ENCODE data around the gene PACSIN1.

PACSIN1 gene

DNA sequence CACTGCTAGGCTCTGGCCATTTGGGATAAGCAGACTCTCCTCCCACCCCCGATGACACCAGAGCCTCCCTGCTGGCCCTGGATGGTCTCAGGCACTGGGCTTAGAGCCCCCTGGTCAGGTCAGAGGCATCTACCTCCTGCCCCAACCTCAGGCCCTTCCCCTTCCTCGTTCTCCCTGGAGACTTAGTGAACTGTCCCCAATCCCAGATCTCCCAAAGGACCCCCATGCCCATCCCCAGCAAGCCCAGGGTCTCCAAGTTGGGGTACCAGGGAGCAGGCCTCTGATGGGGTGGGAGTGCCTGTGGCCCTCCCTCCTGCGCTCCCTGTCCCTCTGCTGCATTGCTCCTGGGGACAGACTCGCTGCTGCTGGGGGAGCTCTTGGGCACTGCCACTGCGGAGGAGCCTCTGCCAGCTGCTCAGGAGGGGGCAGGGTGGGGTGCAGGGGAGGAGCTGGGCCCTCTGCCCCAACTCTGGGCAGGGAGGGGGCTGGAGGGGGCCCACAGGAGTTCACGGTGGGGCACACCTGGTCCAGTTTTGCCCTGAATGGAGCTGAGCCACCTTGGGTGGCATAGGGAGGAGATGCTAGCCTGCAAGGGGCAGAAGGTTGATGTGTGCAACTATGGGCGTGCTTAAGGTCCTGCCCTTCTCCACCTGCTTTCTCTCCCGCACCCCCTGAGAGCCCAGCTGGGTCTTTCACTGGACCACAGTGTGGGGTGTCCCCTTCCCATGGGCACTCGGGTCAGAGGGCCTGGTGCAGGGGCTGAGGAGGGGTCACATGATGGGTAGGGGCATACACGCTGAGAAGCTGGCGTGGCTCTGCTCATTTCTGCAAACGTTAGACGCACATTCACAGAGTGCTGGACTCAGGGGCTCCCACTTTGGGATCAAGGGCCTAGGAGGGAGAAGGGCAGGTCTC lies 49.9 kb downstream of the PACSIN1 start:
- no peak for DNase-seq (ENCODE audit: low spot score)

DNA sequence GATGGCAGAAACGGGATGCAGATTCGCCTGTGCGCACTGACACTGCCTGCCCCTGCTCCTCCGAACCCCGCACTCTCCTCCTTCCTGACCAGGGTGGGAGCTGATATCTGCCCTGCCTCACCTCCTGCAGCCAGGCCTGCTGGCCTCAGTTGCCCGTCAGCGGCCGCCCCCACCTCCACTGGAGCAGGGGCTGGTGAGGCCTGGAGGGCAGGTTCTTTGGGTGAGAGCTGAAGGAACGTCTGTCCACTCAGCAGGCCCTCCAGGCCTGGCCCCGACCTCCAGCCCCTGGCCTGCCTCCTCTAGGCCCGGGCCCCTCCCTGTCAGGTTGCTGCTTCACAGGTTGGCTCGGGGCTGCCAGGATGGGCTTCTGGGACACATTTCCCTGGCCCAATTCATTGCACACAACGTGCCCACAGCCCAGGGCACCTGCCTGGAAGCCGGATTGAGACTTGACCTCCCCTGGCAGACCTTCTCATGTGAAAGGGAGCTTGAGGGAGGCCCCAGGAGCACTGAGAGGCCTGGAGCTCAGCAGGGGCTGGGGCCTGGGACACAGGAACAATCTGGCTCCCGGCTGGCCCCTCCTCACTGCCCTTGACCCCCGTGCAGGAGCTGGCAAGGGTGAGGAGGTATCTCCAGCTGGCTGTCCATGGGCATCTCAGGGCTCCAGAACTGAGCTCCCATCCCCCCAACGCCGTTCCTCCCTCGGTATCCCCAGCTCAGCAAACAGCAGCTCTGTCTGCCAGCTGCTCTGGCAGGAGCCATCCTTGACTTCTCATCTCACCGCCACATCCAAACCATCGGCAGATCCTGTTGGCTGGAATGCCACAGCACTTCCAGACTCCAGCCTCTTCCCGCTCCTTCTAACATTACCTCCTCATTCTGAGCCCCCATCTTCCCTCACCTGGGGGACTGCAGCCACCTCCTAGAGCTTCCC lies 50.8 kb downstream of the PACSIN1 start:
- DNase-seq (ENCODE audit: low spot score), result no peak

DNA sequence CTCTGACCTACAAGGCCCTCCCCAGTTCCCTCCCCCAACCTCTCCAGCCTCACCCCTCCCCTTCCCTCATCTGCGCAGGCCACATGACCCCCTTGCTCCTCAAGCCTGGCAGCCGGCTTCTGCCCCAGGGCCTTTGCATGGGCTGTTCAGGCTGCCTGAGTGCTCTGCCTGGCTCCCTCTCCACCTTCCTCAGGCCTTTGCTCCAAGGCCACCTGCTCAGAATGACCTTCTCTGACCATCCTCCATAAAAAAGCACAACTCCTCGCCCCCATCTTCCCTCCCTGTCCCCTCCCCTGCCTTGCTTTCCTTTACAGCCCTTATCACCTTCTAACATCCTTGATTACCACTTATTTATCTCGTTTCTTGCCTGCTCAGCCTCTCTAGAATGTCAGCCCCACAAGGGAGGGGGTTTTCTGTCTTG lies 51.6 kb downstream of the PACSIN1 start:
- DNase-seq (ENCODE audit: low spot score), result no peak

DNA sequence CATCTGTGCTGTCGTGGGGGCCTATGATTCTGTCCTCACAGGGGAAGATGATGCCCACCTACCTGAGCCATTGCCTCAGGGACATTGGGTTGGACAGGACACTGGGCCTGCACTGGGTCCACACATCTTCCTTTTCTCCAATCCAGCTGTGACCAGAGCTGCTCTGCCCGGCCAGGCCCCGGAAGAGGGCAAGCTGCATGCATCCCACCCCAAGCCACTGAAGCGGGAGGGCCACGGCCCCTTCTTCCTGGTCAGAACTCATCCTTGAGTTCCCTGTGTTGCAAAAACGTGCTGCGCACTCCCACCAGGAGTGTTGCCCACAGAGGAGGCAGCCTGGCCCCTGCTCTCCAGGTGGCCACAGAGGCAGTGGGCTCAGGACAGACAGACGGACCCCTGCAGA lies 52.1 kb downstream of the PACSIN1 start:
- no peak for DNase-seq (ENCODE audit: low spot score)

DNA sequence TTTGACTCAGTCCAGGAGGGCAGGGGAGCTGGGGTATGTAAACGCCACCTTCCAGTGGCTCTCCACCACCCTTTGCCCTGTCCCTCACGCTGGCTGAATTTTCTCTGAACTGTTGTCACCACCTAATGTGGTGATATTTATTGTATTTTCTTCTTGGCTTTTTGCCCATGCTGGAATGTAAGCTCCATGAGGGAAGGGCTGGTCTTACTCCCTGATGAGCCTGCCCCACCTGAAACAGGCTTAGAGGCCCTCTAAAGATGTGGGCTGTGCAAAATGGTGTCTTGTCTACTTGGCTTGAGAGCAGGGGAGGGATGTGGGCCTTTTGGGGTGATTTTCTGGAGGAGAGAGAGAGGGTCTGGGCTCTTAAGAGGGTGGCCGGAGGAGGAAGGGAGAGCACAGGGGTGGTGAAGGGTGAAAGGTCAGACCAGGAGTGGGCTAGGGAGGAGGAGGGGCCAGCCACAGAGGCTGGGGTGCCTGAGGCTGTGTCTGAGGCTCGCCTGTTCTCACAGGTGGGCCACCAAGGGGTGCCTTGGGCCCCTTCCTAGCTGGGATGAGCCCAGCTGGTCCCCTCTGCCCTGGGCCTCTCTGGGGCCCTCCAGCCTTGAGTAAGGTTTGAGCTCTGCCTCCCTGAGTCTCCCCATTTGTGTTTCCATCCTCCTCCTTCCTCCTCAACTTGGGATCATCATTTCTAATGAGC lies 52.9 kb downstream of the PACSIN1 start:
- no peak for DNase-seq (ENCODE audit: low spot score)

DNA sequence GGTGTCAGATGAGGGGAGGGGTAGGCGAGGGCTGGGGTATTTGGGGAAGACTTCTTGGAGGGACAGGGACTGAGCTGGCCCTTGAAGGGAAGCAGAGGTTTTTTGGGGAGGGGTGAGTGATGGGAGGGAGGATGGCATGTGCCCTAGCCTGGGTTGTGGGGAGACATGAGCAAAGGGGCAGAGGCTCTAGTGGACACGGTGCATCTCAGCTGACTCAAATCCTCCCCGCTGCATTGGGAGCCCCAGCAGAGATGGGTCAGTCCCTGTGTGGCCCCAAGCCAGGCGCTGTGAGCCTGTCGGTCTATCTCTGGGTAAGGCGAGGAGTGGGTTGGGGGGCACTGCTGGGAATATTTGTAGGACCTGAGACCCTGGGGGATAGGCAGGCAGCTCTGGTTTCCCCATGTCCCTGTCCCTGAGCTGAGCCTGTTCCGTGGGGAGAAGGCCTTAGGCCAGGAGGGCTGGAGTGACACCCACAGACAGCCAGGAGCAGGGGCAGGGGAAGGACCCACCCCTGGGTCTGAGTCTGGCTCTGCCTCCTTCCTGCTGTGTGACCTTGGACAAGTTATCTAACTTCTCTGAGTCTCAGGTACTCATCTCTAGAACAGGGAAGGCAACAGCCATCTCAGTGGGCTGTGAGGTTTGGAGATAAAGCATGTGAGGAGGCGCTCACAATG lies 54.2 kb downstream of the PACSIN1 start:
- no peak for DNase-seq (ENCODE audit: low spot score)

DNA sequence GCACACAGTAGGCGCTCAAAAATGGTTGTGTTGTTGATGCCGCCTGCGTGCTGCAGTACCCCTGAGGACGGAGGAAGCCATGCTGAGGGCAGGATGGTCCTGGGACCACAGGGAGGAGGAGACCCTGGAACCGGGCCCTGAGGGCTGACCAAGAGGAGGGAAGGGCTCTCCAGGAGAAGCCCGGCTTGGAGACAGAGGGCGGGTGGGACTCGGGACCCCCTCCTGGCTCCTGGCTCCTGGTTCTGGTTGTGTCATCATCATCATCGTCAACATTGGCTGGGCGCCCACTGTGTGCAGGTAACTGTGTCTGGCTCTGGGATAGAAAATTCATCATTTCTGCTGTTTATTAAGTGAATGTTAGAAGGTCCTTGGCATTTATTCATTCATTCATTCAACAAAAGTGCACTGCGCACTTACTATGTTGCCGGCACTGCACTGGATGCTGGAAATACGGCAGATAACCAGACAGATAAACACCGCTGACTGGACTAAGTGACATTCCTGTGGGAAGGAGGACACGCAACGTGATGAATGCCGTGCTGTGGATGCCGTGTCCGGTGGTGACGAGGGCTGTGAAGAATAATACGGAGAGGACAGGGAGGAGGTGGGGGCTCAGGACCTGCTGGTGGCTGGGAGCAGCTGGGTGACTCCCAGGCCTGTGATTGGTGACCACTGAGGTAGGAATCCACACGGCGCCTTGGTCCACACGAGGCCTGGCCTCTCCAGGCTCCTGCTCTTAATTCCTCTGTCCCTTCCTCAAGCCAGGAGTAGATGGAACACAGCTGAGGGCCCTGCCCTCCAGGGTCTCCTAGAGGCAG lies 55.0 kb downstream of the PACSIN1 start:
- no peak for DNase-seq (ENCODE audit: low spot score)

DNA sequence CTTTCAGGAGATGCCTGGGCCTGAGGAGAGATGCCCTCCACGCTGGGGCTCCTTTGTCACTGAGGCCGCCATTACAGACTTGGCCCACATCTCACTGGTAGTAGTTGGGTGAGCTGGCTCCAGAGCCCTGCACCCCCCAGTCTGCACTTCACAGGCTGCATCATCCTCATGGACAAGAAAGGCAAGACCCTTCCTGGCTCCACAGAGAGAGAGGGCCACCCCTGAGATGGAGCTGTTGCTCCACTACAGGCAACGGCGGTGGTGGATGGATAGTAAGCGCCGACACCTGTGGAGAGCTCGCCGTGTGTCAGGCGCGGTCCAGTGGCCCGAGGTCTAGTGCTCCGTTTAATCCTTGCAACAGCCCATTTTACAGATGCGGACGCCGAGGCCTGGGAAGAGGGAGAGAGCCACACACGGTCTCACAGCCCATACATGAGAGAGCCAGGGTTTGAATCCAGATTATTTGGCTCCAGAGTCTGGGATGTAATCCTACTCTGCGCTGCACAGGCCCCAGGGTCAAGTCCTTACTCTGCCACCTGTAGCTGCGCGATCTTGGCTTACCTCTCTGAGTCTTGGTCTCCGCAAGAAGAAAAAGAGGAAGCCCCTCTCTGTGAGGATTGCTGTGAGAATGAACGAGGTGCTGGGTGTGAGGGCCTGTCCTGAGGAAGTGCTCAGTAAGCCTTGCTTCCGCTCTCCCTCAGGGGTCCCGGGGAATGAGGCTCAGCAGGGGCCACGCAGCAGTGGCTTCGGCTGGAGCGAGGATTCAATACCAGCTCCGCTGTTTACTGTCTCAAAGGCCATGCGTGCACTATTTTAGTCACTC lies 55.8 kb downstream of the PACSIN1 start:
- DNase-seq (ENCODE audit: low spot score), result no peak

DNA sequence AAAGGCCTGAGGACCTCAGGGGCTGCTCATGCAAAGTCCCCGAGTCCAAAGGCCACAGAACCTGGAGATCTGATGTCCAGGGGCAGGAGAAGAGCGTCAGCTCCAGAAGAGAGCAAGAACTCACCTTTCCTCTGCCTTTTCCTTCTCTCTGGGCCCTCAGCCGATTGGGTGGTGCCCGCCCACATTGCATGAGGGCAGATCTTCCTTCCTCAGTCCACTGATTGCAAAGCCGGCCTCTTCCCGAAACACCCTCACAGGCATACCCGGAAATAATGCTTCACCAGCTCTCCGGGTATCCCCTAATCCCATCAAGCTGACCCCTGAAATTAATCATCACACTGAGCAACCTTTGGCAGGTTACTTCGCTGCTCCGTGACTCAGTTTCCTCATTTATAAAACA lies 56.9 kb downstream of the PACSIN1 start:
- DNase-seq (ENCODE audit: low spot score), result no peak

DNA sequence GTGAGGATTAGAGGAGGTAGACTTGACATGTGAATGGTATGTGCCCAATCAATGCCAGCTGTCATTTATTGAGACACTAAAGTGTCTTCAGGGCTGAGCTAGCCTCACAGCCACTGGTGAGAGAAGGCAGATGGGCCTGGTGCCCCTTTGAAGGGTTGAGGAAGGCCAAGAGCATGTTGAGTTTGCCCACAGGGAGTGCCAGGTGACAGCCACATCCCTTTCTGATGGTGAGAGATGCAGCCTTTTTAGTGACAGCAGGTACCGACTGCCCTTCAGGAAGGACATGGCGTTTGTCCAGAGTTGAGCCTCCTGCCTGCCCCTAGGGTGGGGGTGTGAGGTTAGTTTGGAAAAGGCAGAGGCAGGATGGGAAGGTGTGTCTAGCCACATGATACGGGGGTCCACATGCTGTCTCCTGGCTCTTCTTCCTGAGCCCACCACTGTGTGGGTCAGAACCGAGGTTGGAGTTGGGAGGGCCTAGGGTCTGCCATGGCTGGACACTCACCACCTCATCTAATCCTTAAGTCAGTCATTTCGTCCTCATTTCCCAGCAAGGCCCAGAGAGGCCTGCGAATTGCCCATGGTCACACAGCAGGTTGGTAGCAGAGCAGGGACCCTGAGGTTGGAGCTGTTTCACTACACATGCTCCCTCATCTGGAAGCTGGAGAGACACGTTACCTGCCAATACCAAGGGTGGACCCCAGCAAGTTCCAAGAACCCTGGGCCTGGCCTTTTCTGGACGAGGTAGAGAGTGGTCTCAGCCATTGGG lies 57.7 kb downstream of the PACSIN1 start:
- no peak for DNase-seq (ENCODE audit: low spot score)

DNA sequence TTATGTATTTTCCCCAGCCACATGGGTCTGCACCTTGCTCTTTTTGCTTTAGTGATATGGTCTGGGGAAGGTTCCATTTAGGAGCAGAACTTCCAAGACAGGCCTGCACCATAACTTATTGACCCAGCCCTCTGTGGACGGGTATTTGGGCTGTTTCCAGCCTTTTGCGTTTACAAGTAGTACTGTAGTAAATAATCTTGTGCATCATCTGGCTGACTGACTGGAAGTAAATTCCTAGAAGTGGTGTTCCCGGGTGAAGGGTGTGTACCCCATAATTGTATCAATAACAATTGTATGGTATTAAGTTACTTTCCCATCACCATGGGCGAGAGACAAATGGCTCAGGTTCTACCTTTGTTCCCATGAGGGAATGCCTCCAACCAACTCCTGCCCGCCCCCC lies 58.6 kb downstream of the PACSIN1 start:
- DNase-seq (ENCODE audit: low spot score), result no peak

DNA sequence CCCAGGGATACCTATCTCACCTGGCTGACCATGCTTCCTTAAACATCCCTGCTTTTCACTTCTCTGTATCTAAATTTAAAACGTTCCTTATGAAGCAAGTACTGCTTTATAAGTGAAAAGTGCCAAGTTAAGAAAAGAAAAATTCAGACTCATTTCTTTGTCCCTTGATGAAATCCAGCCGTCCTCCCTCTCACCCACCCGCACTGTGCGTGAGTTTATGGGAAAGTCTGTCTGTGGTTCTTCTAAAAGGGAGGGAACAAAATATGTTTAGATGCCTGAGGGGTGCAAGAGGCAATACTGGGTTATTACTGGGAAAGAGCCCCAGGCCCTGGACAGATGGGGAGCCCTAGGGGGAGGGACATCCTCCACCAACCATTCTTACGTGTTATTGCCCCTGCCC lies 59.1 kb downstream of the PACSIN1 start:
- no peak for DNase-seq (ENCODE audit: low spot score)

DNA sequence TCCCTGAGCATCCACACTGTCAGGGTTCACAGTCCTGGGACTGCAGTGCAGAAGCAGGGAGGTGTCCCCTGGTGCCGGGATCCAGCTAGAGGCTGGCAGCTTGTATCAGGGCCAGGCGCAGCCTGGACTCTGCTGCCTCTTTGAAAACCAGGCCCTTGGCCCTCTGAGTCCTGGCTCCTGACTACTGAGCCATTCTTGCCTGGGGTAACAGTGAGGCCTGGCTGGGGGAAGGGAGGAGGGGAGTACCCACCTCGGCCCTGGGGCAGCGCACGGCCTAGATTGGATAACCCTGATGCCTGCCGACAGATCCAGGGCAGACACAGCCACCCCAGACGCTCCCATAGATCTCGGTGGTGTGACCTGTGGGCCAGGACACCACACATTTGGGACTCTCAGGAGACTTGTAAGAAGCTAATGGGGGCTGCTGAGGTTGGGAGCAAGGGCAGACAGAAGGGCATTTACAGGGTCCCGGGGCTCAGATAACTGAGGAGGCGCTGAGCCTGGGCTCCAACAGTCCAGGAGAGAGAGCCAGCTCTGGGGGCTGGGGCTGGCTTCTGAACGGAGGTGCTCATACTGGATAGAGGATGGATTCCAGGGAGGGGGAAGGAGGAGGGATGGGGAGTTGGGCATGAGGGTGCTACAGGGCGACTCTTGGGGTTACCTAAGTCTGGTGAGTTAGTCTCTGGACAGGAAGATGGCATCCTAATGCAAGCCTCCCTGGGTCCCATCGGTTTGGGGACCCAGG lies 59.7 kb downstream of the PACSIN1 start:
- no peak for DNase-seq (ENCODE audit: low spot score)

DNA sequence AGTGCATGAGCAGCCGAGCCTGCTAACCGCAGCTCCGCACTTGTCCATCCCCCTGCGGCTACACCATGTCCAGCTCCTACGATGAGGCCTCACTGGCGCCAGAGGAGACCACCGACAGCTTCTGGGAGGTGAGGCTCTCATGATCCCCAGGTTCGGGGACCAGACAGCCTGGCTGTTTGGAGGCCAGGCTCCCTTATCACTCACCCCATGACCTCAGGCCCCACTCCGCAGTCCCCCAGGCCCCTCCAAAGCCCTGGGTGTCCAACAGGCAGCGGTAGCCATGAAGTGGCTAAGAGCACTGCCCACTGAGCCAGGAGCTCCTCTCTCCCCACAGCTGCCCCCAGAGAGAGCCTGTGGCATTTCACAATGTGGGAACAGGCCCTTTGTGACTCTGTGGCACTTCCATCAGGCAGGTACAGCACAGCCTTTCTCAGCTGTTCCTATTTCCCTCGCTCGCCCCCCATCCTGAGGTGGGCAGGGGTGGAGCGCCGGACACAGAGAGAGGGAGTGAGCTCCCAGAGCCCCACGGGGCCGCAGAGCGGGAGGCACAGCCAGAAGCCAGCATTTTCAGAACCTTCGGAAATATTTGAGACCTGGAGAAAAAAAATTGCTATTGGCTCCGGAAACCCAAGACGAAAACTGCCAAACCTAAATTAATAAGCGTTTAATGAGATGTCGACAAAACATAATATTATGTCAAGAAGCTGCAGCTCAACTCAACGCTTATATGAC lies 60.5 kb downstream of the PACSIN1 start:
- no peak for DNase-seq (ENCODE audit: low spot score)

DNA sequence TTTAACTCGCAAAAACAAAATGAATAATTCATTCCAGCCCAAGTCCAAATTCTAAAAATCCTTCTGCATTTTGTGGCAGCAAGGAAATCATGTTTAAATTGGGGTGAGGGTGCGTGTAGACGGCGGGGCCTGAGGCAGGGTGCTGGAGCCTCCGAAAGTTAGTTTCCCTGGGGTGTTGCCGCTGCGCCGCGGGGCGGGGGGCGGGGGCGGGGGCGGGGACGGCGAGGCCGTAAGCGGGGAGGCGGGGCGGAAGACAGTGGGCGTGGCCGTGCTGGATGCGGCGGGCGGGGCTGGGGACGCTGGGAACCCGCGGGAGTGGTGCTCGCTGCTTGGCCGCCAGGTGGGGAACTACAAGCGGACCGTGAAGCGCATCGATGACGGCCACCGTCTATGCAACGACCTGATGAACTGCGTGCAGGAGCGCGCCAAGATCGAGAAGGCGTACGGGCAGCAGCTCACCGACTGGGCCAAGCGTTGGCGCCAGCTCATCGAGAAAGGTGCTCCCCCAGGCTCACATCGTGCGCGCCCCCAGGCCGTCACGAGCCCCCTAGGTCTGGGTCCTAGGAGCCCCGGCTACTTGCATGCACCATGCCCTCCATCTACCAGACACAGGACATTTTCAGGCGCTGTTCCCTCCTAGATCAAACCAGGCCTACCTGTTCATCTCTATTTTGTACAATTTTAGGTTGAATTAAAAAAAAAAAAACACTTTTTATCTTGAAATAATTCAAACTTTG lies 61.3 kb downstream of the PACSIN1 start:
- DNase-seq (ENCODE audit: low spot score), result peak; percentile 93

DNA sequence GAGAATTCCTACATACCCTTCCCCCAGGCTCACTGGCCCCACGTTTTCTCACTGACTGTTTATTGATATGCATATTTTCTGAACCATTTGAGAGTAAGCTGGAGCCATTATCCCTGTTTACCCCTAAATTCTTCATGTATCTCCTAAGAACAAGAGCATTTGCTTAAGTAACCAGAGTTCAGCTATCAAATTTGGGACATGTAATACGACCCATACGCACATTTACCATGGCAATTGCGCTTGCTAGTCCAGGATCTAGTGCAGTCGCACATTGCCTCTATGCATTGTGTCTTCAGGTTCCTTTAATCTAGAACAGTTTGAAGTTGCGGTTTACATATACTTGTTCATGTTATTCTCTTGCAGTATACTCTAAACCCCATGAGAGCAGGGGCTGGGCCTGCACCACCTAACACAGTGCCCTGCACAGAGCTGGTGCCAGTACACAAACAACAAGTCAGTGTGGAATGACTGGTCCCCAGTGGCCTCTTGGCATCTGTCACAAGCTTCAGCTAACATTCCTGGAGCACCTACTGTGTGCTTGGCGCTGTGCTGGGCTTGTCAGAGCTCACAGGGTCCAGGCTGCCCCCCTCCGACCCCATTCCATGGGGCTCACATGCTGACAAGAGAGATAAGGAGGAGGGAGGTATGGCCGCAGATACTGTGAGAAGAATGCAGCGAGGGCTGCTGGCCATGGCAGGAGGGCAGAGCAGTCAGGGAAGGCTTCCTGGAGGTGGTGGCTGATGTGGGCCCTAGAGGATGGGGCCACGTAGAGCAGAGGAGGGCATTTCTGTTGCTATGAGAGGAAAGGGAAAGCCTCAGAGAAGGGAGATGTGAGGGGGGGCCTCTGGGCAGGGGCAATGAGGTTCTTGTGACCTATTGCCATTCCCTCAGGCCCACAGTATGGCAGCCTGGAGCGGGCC lies 62.1 kb downstream of the PACSIN1 start:
- DNase-seq (ENCODE audit: low spot score), result no peak

Measured in left forelimb (tissue), 1 donor.